MM.1S (cell line): ENCODE data around the gene DENND4B.

ENCODE experiments used
- DNase-seq: peaks from one replicate; pipeline ENCODE4 v3.0.0-alpha.2; 2015
- H2AFZ ChIP-seq: fragments of 300-600 bp; sonication (generic); 2 replicates; pipeline ENCODE4 v1.6.0; 2016; ENCODE audit warnings: antibody characterized with exemption, low read length
- H3F3A ChIP-seq: fragments of 300-600 bp; sonication (generic); 2 replicates; pipeline ENCODE4 v1.6.1; 2016; ENCODE audit warnings: mild to moderate bottlenecking, antibody characterized with exemption, low read length, moderate library complexity, mixed read lengths; ENCODE audit not compliant: insufficient read depth
- H3K27ac ChIP-seq: fragments of 300-600 bp; sonication (generic); 2 replicates; pipeline ENCODE4 v1.5.1; 2016; ENCODE audit warnings: mild to moderate bottlenecking, low read length
- H3K27me3 ChIP-seq: fragments of 300-600 bp; sonication (generic); replicated peaks from 2 replicates; pipeline ENCODE4 v1.6.0; 2016; ENCODE audit warnings: low read length; ENCODE audit not compliant: insufficient read depth
- H3K36me3 ChIP-seq: fragments of 300-600 bp; sonication (generic); replicated peaks from 2 replicates; pipeline ENCODE4 v1.6.1; 2016; ENCODE audit warnings: mild to moderate bottlenecking, low read length, mixed read lengths; ENCODE audit not compliant: insufficient read depth
- H3K4me1 ChIP-seq: fragments of 300-600 bp; sonication (generic); 2 replicates; pipeline ENCODE4 v1.6.1; 2016; ENCODE audit warnings: low read length, mixed read lengths
- H3K4me2 ChIP-seq: fragments of 300-600 bp; sonication (generic); 2 replicates; pipeline ENCODE4 v1.6.0; 2016; ENCODE audit warnings: low read depth, low read length
- H3K4me3 ChIP-seq: fragments of 300-600 bp; sonication (generic); 2 replicates; pipeline ENCODE4 v1.5.1; 2016; ENCODE audit warnings: low read length, mixed read lengths
- H3K79me2 ChIP-seq: fragments of 300-600 bp; sonication (generic); 2 replicates; pipeline ENCODE4 v1.6.1; 2016; ENCODE audit warnings: mixed run types, low read length, mixed read lengths
- H3K9ac ChIP-seq: fragments of 300-600 bp; sonication (generic); 2 replicates; pipeline ENCODE4 v1.6.1; 2016; ENCODE audit warnings: low read length, mixed read lengths
- H3K9me2 ChIP-seq: fragments of 300-600 bp; sonication (generic); replicated peaks from 2 replicates; pipeline ENCODE4 v1.6.1; 2016; ENCODE audit warnings: mild to moderate bottlenecking, low read length, mixed read lengths; ENCODE audit not compliant: insufficient read depth
- H3K9me3 ChIP-seq: fragments of 300-600 bp; sonication (generic); replicated peaks from 2 replicates; pipeline ENCODE4 v1.6.1; 2016; ENCODE audit warnings: mild to moderate bottlenecking, low read length, mixed read lengths; ENCODE audit not compliant: insufficient read depth
- H4K20me1 ChIP-seq: fragments of 300-600 bp; sonication (generic); 2 replicates; pipeline ENCODE4 v1.6.1; 2016; ENCODE audit warnings: mild to moderate bottlenecking, low read length, moderate library complexity, mixed read lengths; ENCODE audit not compliant: insufficient read depth
- EZH2 ChIP-seq: fragments of 300-600 bp; sonication (generic); optimal IDR thresholded peaks from 2 replicates; pipeline ENCODE3; 2017; ENCODE audit warnings: low read depth, mild to moderate bottlenecking, antibody characterized with exemption, low read length, mixed read lengths
- EZH2phosphoT487 ChIP-seq: fragments of 300-600 bp; sonication (generic); IDR thresholded peaks from 2 replicates; pipeline ENCODE4 v1.6.1; 2018; ENCODE audit warnings: antibody characterized with exemption, low read length
- TF ChIP-seq, protein P1 (sequence below): fragments of 300-600 bp; sonication (generic); IDR thresholded peaks from 2 replicates; pipeline ENCODE4 v1.5.1; 2016; ENCODE audit warnings: antibody characterized with exemption, low read length, mixed read lengths

Gene DENND4B

DNA sequence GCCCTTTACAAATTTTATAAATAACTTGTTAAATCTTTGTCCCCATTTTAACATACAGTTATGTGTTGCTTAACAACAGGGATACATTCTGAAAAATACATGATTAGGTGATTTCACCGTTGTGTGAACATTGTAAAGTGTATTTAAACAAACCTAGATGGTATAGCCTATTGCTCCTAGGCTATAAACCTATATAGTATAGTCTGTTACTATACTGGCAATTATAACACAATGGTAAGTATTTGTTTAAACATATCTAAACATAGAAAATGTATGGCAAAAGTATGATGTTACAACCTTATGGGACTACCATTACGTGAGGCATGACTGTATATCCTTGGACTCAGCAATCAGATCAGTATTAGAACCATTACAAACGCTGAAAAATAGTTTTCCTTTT lies 60.4 kb downstream of the DENND4B start:
- H3K4me3 ChIP-seq, result no peak overlapping the region
- H4K20me1 ChIP-seq, result peaks cover 12% of the 10 kb centered on the region
- H2AFZ ChIP-seq, result no peak overlapping the region
- H3K79me2 ChIP-seq, result peaks cover 96% of the 10 kb centered on the region
- DNase-seq, result no peak
- no peak overlapping the region for H3K4me2 ChIP-seq
- H3K9ac ChIP-seq, result no peak overlapping the region
- H3K9me3 ChIP-seq, result no peaks in the 10 kb centered on the region
- H3K9me2 ChIP-seq, result no peaks in the 10 kb centered on the region
- H3K27ac ChIP-seq, result no peak overlapping the region
- no peaks in the 10 kb centered on the region for H3K27me3 ChIP-seq
- no peaks in the 10 kb centered on the region for H3K4me1 ChIP-seq
- H3F3A ChIP-seq, result 0 out of 2 replicates have a peak, but pooled peaks cover 2% of the 10 kb centered on the region
- no peaks in the 10 kb centered on the region for H3K36me3 ChIP-seq
- TF ChIP-seq EZH2phosphoT487, result no peak
- no peak for TF ChIP-seq EZH2
- TF ChIP-seq, protein P1, sequence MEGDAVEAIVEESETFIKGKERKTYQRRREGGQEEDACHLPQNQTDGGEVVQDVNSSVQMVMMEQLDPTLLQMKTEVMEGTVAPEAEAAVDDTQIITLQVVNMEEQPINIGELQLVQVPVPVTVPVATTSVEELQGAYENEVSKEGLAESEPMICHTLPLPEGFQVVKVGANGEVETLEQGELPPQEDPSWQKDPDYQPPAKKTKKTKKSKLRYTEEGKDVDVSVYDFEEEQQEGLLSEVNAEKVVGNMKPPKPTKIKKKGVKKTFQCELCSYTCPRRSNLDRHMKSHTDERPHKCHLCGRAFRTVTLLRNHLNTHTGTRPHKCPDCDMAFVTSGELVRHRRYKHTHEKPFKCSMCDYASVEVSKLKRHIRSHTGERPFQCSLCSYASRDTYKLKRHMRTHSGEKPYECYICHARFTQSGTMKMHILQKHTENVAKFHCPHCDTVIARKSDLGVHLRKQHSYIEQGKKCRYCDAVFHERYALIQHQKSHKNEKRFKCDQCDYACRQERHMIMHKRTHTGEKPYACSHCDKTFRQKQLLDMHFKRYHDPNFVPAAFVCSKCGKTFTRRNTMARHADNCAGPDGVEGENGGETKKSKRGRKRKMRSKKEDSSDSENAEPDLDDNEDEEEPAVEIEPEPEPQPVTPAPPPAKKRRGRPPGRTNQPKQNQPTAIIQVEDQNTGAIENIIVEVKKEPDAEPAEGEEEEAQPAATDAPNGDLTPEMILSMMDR, result no peak

DNA sequence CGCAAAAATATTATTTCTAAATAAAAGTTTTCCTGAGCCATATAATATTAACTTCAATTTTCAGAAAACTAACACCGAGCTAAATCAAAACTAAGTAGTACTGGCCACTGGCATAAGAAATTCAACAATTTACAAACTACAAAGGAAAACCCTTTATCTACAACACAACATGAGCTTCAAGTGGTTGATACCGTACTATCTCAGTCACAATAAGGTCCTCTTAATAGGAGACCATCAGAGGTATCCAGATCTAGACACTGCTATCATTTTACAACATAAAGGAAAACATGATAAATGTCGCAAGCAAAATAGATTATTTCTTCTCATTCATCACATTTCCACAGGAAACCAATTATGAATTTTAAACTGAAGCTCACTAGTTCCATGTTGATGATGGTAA lies 63.3 kb downstream of the DENND4B start:
- TF ChIP-seq EZH2phosphoT487 (no peak), EZH2 (no peak)
- TF ChIP-seq, protein P1, result no peak
- H3K9me2 ChIP-seq, result no peaks in the 10 kb centered on the region
- no peak for DNase-seq
- H3K4me1 ChIP-seq, result no peaks in the 10 kb centered on the region
- H4K20me1 ChIP-seq, result peaks cover 16% of the 10 kb centered on the region
- H3K9ac ChIP-seq, result no peak overlapping the region
- peaks cover 92% of the 10 kb centered on the region for H3K79me2 ChIP-seq
- H3K4me3 ChIP-seq, result no peak overlapping the region
- H3F3A ChIP-seq, result no peaks in the 10 kb centered on the region
- no peak overlapping the region for H2AFZ ChIP-seq
- no peaks in the 10 kb centered on the region for H3K27me3 ChIP-seq
- H3K27ac ChIP-seq, result no peak overlapping the region
- H3K4me2 ChIP-seq, result no peak overlapping the region
- no peaks in the 10 kb centered on the region for H3K9me3 ChIP-seq
- no peaks in the 10 kb centered on the region for H3K36me3 ChIP-seq

DNA sequence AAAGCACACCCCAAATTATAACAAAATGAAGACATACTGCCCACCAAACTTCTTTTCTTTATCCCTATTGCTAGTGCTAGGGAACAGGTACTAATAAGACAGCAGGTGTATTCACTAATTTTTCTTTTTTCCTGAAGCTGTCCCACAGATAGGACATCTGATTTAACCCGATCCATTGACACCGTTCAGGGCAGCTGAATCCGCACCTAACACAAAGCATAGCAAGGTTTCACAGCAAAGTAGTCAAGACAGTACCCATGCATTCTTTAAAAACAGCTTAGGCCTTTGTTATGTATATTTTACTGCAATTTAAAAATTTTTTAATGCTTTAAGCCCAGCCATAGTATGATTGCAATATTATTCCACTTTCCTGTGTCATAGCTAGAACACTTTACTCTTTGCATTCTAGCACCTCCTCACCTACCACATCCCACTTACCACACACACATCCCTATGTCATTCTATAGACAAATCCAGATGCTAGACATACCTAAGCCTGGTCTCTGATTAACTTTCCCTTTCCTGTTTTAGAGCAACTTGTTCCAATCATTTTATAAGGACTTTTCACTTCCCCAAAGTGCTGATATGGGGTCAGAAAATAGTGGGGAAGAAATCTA lies 64.1 kb downstream of the DENND4B start:
- H3K4me2 ChIP-seq, result no peak overlapping the region

More for the DNA sequence above, 64.1 kb downstream of the DENND4B start:
- peaks cover 91% of the 10 kb centered on the region for H3K79me2 ChIP-seq
- H3K4me3 ChIP-seq, result no peak overlapping the region
- H3K36me3 ChIP-seq, result no peaks in the 10 kb centered on the region
- H3K27me3 ChIP-seq, result no peaks in the 10 kb centered on the region
- TF ChIP-seq, protein P1, result no peak
- TF ChIP-seq EZH2phosphoT487 (no peak), EZH2 (no peak)
- no peak overlapping the region for H3K27ac ChIP-seq
- H3K9me3 ChIP-seq, result no peaks in the 10 kb centered on the region
- no peak for DNase-seq
- no peak overlapping the region for H3K9ac ChIP-seq
- no peaks in the 10 kb centered on the region for H3K9me2 ChIP-seq
- no peak overlapping the region for H2AFZ ChIP-seq
- no peaks in the 10 kb centered on the region for H3F3A ChIP-seq
- peaks cover 16% of the 10 kb centered on the region for H4K20me1 ChIP-seq
- no peaks in the 10 kb centered on the region for H3K4me1 ChIP-seq
